ENCODE measurements around the gene PHLDB3. TPM values are rescaled to one million over a fixed set of nuclear protein-coding genes. Genes with fewer than 3 reads are reported as not detected.

The PHLDB3 gene
- total RNA-seq, 1 experiment from 2014 or later, result 29.0 TPM

DNA sequence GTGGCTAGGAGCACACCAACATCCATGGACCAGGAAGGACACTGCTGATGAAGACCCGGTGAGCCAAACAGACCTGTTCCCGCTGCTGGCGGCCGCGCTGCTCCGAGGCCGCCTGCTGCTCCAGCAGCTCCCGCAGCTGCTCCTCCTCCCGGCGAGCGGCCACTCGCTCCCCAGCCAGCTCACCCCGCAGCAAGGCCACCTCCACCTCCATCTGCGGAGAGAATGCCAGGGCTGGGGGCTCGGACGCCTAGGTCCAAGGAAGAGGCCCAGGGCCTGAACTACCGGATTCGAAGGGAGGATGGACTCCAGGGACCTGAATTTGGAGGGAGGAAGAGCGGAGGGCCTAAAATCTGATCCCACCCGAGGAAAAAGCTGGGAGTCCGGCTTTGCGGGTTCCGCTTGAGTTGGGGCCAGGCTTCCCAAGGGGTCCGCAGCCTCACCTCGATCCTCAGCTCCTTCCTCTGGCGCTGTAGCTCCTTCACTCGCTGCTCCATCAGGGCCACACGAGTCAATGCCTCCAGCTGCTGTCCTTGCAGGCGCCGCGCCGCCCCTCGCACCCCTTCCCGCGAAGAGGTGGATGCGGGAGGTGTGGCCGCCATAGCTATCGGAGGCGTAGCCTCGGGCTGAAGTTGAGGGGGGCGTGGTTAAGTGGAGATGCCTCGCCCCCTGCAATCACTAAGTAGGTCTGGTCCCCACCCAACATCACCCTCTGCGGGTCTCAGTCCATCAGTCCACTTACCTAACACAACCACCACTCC, 2.7 kb downstream of the PHLDB3 start:
- no peaks in the 10 kb centered on the region for H3F3A ChIP-seq (ENCODE audit: low read length, unreplicated experiment)
- H3K79me2 ChIP-seq (ENCODE audit: low read length), result no peaks in the 10 kb centered on the region
- H3K4me2 ChIP-seq (ENCODE audit: low read length), result no peak overlapping the region
- H3K4me3 ChIP-seq (ENCODE audit: low read length), result no peak overlapping the region
- no peak for DNase-seq
- H3K27me3 ChIP-seq (ENCODE audit: low read length), result no peaks in the 10 kb centered on the region
- H3K9ac ChIP-seq (ENCODE audit: low read length), result no peak overlapping the region
- H2AFZ ChIP-seq (ENCODE audit: low read length), result no peak overlapping the region
- no peak for ATAC-seq
- no peaks in the 10 kb centered on the region for H3K36me3 ChIP-seq (ENCODE audit: low read depth, low read length)
- H3K9me2 ChIP-seq (replicated peaks; ENCODE audit: low read length), result no peaks in the 10 kb centered on the region
- no peaks in the 10 kb centered on the region for H3K9me3 ChIP-seq (ENCODE audit: low read length)
- H3K27ac ChIP-seq (ENCODE audit: low read length), result no peak overlapping the region
- TF ChIP-seq EZH2 (IDR thresholded peaks at IDR 0.05; ENCODE audit: low read length, unreplicated experiment) (no peak), EZH2phosphoT487 (IDR thresholded peaks at IDR 0.05; ENCODE audit: borderline replicate concordance, low read length) (no peak)
- TF ChIP-seq, protein P1, sequence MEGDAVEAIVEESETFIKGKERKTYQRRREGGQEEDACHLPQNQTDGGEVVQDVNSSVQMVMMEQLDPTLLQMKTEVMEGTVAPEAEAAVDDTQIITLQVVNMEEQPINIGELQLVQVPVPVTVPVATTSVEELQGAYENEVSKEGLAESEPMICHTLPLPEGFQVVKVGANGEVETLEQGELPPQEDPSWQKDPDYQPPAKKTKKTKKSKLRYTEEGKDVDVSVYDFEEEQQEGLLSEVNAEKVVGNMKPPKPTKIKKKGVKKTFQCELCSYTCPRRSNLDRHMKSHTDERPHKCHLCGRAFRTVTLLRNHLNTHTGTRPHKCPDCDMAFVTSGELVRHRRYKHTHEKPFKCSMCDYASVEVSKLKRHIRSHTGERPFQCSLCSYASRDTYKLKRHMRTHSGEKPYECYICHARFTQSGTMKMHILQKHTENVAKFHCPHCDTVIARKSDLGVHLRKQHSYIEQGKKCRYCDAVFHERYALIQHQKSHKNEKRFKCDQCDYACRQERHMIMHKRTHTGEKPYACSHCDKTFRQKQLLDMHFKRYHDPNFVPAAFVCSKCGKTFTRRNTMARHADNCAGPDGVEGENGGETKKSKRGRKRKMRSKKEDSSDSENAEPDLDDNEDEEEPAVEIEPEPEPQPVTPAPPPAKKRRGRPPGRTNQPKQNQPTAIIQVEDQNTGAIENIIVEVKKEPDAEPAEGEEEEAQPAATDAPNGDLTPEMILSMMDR (conservative IDR thresholded peaks at IDR 0.05; ENCODE audit: low read depth, low read length), result no peak
- ChIA-PET CTCF (interaction anchor here (0.6 kb wide), 1 partner anchor 39 kb away, joined by 4 read pairs; no protein-coding TSS in a partner anchor), POLR2A (ENCODE audit: unreplicated experiment) (no interaction called here)
- BruUV-seq (replicated peaks), result no TSS peak
- H3K4me1 ChIP-seq (ENCODE audit: insufficient read depth, low read length), result 0 out of 2 replicates have a peak, but pooled peaks cover 9% of the 10 kb centered on the region
- intact Hi-C loops (cut with micrococcal nuclease), result loop anchor here (5.0 kb wide), 2 partner anchors 40 to 55 kb away; no protein-coding TSS in a partner anchor
- H4K20me1 ChIP-seq (ENCODE audit: low read length), result no peaks in the 10 kb centered on the region

DNA sequence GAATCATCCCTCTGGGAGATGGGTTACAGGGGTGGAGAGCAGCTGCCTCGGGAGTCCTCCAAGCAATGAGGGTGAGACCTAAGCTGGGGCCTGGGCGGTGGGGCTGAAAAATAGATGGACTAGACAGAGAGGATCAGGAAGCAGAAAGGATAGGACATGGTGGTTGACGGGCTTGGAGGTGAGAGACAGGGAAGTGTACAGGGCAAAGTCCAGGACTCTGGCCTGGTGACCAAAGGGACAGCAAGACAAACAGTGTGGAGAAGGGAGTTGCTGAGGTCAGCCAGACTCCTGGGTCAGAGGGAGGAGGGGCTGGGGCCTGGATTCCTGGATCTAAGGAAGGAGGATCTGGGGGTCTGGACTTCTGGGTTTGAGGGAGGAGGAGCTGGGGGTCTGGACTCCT, 5.5 kb downstream of the PHLDB3 start:
- H3K4me1 ChIP-seq (ENCODE audit: insufficient read depth, low read length), result 0 out of 2 replicates have a peak, but pooled peaks cover 6% of the 10 kb centered on the region
- H2AFZ ChIP-seq (ENCODE audit: low read length), result no peak overlapping the region
- H3F3A ChIP-seq (ENCODE audit: low read length, unreplicated experiment), result no peaks in the 10 kb centered on the region
- intact Hi-C loops (cut with micrococcal nuclease), result no loop called here
- no peaks in the 10 kb centered on the region for H3K9me3 ChIP-seq (ENCODE audit: low read length)
- ChIA-PET POLR2A (ENCODE audit: unreplicated experiment) (no interaction called here), CTCF (no interaction called here)
- no TSS peak for BruUV-seq (replicated peaks)
- no peaks in the 10 kb centered on the region for H3K79me2 ChIP-seq (ENCODE audit: low read length)
- no peaks in the 10 kb centered on the region for H3K9me2 ChIP-seq (replicated peaks; ENCODE audit: low read length)
- DNase-seq, result no peak
- H3K4me2 ChIP-seq (ENCODE audit: low read length), result no peak overlapping the region
- no peak overlapping the region for H3K4me3 ChIP-seq (ENCODE audit: low read length)
- ATAC-seq, result no peak
- no peak overlapping the region for H3K27ac ChIP-seq (ENCODE audit: low read length)
- no peaks in the 10 kb centered on the region for H4K20me1 ChIP-seq (ENCODE audit: low read length)
- no peaks in the 10 kb centered on the region for H3K27me3 ChIP-seq (ENCODE audit: low read length)
- H3K9ac ChIP-seq (ENCODE audit: low read length), result no peak overlapping the region
- no peaks in the 10 kb centered on the region for H3K36me3 ChIP-seq (ENCODE audit: low read depth, low read length)
- TF ChIP-seq EZH2phosphoT487 (IDR thresholded peaks at IDR 0.05; ENCODE audit: borderline replicate concordance, low read length) (no peak), EZH2 (IDR thresholded peaks at IDR 0.05; ENCODE audit: low read length, unreplicated experiment) (no peak)

GRCh38 chr19:43498233-43498842, 6.2 kb downstream of the PHLDB3 start:
- Histone ChIP-seq H3F3A (ENCODE audit: low read length, unreplicated experiment) (no peaks in the 10 kb centered on the region), H2AFZ (ENCODE audit: low read length) (no peak overlapping the region), H3K79me2 (ENCODE audit: low read length) (no peaks in the 10 kb centered on the region), H3K27me3 (ENCODE audit: low read length) (no peaks in the 10 kb centered on the region), H3K9me3 (ENCODE audit: low read length) (no peaks in the 10 kb centered on the region), H3K36me3 (ENCODE audit: low read depth, low read length) (no peaks in the 10 kb centered on the region), H3K4me2 (ENCODE audit: low read length) (no peak overlapping the region), H3K4me1 (ENCODE audit: insufficient read depth, low read length) (0 out of 2 replicates have a peak, but pooled peaks cover 6% of the 10 kb centered on the region), H3K9ac (ENCODE audit: low read length) (no peak overlapping the region), H3K27ac (ENCODE audit: low read length) (no peak overlapping the region), H3K9me2 (replicated peaks; ENCODE audit: low read length) (no peaks in the 10 kb centered on the region), H3K4me3 (ENCODE audit: low read length) (no peak overlapping the region), H4K20me1 (ENCODE audit: low read length) (no peaks in the 10 kb centered on the region)
- ATAC-seq (no peak), DNase-seq (no peak)
- TF ChIP-seq EZH2phosphoT487 (IDR thresholded peaks at IDR 0.05; ENCODE audit: borderline replicate concordance, low read length), result no peak
- TF ChIP-seq, protein P1 (conservative IDR thresholded peaks at IDR 0.05; ENCODE audit: low read depth, low read length), result no peak
- TF ChIP-seq EZH2 (IDR thresholded peaks at IDR 0.05; ENCODE audit: low read length, unreplicated experiment), result no peak
- intact Hi-C loops (cut with micrococcal nuclease), result no loop called here
- POLR2A ChIA-PET (ENCODE audit: unreplicated experiment), result no interaction called here
- BruUV-seq (replicated peaks), result no TSS peak
- CTCF ChIA-PET, result no interaction called here

All from PC-3 (cell line).